Left colon (tissue), 2 donors: ENCODE measurements around the gene TYMP. TPM values are rescaled to one million over a fixed set of nuclear protein-coding genes. Genes with fewer than 3 reads are reported as not detected.
A peak's percentile ranks its signal among the peaks of the same experiment; 100 is the strongest.

Experiments
- ATAC-seq: fragments of 200-7000 bp; cut with Tn5 transposase; one replicate; pipeline ENCODE4 v1.9.1; 2020; ENCODE audit warnings: mild to moderate bottlenecking, moderate library complexity
- DNase-seq, 2 donors: peaks; one replicate each; pipeline ENCODE4 v3.0.0-alpha.2; 2020
- intact Hi-C, 2 donors: fragments of 100-400 bp; cut with DNase I in 1 of 2; cut with micrococcal nuclease in 1 of 2; formaldehyde crosslinking; loops; one replicate each; pipeline versions ENCODE4 v1.11.2 to v1.14.0; 2022; cut with DNase I, micrococcal nuclease
- long read RNA-seq: library from polyadenylated mRNA; unstranded; transcript quantifications from one replicate; pipeline ENCODE4 v2.0.0, GENCODE V29; 2021
- total RNA-seq, 2 donors: library from RNA; stranded (reverse); fragmentation: NEBNext Ultra II Directional; extraction: Animal tissue kit (Norgen Biotek cat#: 25700); gene quantifications; one replicate each; pipeline ENCODE4 v1.2.1, GENCODE V29; 2021
- donor health status: DM: no; HTN: no; CAD: no.
- donor health status: DM: yes; HTN: yes; CAD: no.

TYMP gene, protein sequence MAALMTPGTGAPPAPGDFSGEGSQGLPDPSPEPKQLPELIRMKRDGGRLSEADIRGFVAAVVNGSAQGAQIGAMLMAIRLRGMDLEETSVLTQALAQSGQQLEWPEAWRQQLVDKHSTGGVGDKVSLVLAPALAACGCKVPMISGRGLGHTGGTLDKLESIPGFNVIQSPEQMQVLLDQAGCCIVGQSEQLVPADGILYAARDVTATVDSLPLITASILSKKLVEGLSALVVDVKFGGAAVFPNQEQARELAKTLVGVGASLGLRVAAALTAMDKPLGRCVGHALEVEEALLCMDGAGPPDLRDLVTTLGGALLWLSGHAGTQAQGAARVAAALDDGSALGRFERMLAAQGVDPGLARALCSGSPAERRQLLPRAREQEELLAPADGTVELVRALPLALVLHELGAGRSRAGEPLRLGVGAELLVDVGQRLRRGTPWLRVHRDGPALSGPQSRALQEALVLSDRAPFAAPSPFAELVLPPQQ
- 10 to 100 TPM; 32.0 to 33.0 TPM for total RNA-seq
- long read RNA-seq, transcript TYMP-201 (10 exons, 1,630 nt): major isoform, 83 of 154 reads
- long read RNA-seq, transcript TYMP-202 (10 exons, 1,614 nt): minor isoform, 9 of 154 reads
- long read RNA-seq, transcript TYMP-208 (9 exons, 1,751 nt): minor isoform, 21 of 154 reads
- long read RNA-seq, partial matches to known transcripts: 18 of 154 reads
- long read RNA-seq, other reads (novel, unspliced or antisense): 21 of 154 reads

DNA sequence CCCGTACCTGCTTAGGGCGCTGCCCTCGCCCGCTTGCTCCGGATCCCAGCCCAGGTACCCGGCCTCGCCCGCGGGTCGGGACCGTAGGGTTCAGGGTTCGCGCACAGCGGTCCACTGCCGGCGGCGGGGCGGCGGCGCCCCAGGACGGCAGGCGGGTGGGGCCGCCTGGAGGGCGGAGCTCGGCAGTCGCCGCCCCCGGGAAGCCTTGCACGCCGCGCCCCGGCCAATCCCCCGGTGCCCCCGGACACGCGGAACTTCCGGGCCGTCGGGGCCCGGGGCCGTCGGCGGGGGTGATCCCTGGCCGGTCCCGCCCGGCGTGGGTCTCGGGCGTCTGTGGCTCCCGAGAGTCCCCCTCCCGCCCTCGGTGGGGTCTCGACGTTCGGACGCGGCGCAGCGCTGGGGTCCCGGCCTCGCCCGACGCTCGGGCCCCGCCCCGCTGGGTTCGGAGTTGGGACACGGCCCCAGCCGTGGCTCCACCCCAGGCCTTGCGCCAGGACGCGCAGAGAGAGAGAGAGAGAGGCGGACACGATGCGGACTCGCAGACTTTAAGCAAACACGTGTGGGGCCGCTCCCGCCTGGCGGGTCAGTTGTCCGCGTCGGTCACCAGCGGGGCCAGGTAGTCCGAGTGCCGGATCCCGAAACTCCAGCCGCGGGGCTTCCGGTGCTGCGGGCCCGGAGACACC is at the start of gene TYMP:
TSS of gene TYMP (minus strand) at position 116 of the 683 bp plus-strand sequence. CDS start 303 bp downstream, outside the sequence.
- DNase-seq (peak; percentile 87 to 88), ATAC-seq (peak; percentile 55)
- intact Hi-C loops: no loop called here

DNA sequence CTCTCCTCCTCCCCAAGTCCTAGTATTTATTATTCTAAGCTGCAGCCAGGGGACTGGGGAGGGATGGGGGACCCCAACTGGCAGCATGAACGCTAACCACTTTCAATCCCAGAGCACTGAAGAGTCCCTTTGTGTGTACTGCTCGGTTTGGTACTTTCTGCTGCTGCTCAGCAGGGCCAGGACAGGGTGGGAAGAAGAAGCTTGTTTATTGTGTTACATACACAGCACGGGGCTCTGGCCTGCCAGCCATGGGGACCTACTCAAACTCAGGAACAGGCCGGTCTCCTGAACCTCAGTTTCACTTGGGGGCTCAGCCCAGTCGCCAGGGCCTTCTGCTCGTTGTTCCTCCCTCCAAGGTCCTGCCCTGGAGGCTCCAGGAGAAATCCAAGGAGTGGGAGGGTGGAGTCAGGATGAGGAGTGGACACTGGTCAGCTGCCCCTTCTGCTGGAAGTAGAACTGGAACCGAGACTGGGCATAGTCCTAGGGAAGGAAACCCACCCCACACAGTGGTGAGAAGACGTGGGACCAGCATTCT is 49.0 kb upstream of the TYMP start:
- ATAC-seq (no peak), DNase-seq (no peak)
- intact Hi-C loops: no loop called here

DNA sequence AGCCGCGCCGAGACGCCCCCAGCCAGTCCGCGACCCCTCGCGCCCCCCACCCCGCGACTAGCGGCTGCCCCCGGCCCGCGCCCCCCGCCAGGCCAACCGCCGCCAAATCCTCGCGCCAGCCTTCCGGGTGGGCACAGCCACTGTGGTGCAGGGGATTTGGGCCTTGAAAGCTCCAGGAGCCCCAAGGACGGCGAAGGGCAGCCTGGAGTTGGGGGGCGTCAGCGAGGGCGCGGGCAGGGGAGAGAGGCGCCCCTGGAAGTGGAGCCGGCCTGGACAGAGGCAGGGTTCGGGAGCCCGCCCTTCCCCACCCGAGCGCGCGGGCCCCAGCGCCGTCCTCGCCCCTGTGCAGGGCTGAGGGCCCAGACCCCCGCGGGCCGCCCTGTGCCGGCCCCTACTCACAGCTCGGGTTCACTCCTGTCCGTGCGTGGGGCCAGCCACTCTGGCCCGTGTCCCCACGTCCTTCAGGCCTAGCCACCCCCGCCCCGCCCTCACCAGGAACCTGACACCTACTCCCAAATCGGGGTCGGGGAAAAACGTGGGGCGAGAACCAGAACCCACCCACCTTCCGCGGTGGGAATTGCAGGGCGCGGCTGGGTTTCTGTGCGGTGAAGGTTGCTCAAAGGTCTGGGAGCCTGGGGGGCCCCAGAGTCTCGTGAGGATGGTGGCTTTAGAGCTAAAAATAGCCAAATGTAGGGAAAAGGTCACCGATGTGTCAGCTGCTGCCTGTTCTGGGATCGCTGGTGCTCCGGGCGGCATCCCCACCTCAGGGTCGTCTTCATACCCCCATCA is 48.4 kb upstream of the TYMP start, which contains the start of gene CPT1B:
TSS of gene CPT1B (minus strand) at position 441 of the 789 bp plus-strand sequence. CDS start 512 bp downstream, outside the sequence.
- no peak for ATAC-seq
- no peak for DNase-seq
- intact Hi-C loops: no loop called here

- intact Hi-C loops: no loop called here
- DNase-seq: no peak
- no peak for ATAC-seq
Measured at GRCh38 chr22:50577697-50577986, 47.8 kb upstream of the TYMP start.

DNA sequence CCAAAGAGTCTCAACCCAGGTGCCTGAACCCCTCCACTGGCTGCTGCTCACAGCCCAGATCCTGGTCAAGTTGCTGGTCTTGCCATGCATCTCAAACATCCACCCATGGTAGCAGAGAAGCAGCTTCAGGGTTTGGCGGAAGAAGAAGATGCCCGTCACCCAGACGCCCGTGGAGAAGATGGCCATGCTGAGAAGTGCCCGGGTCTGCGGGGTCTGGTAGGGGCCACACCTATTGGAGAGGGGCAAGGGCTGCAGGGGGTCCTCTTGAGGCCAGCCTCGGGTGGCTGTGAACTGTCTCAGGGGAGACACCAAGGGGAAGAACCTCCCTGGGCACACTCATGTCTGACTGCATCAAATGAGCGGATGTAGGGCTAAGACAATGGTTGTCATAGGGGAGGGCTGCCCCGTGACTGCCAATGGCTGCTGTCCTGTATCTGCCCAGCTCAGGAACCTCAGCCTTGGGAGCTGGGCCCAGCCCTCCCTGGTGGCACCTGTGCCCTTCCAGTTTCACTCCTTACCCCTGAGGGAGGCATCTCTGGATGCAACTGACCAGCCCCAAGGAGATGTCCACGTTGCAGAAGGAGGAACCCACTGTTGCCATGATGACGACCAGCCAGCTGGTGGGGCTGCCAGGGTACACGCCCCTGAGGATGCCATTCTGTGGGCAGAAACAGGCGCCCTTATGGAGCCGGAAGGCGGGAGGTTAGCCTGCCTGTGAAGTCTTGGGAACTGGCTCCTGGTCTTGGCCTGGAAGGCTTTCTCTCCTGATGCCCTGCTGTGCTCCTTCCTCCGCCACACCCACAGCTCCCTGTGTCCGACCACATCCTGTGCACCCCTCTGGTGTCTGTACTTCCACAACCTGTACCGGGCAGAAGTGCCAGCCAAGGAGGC is 47.2 kb upstream of the TYMP start:
- DNase-seq (no peak), ATAC-seq (no peak)
- intact Hi-C loops: no loop called here

DNA sequence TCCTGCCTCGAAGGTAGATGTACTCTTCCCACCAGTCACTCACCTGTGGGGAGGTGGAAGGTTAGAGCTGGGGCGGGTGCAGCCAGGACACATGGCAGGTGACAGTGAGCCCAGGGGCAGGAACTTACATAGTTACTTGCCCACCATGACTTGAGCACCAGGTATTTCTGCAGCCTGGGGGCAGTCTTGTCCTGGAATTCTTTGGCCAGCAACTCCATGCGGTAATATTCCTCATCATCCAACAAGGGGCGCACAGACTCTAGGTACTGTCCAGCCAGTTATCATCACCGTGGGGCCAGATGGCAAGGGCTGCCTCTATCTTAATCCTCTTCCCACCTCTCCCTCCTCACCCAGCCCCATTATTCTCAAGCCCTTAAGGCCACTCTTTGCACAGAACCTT is 46.3 kb upstream of the TYMP start:
- ATAC-seq (peak; percentile 48), DNase-seq (no peak)
- intact Hi-C loops: no loop called here

GRCh38 chr22:50575426-50575941 is 45.7 kb upstream of the TYMP start:
- intact Hi-C loops: no loop called here
- ATAC-seq: no peak

DNA sequence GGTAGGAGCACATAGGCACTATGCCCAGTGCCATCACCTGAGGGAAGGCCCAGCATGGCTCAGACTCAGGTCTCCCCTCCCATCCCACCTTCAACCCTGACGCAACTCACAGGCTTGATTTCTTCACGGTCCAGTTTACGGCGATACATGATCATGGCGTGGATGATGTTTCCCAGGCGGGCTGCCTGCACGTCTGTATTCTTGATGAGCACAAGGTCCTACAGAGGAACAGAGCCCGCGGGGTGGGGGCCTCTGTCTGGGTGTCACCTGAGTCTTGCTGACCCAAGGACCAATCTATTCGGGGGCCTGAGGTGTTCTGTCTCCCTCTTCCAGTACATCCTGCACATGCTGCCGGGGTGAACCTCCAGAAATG is 44.6 kb upstream of the TYMP start:
- intact Hi-C loops: no loop called here
- ATAC-seq: no peak
- DNase-seq: no peak

More at GRCh38 chr22:50575426-50575941, 45.7 kb upstream of the TYMP start:
- no peak for DNase-seq

DNA sequence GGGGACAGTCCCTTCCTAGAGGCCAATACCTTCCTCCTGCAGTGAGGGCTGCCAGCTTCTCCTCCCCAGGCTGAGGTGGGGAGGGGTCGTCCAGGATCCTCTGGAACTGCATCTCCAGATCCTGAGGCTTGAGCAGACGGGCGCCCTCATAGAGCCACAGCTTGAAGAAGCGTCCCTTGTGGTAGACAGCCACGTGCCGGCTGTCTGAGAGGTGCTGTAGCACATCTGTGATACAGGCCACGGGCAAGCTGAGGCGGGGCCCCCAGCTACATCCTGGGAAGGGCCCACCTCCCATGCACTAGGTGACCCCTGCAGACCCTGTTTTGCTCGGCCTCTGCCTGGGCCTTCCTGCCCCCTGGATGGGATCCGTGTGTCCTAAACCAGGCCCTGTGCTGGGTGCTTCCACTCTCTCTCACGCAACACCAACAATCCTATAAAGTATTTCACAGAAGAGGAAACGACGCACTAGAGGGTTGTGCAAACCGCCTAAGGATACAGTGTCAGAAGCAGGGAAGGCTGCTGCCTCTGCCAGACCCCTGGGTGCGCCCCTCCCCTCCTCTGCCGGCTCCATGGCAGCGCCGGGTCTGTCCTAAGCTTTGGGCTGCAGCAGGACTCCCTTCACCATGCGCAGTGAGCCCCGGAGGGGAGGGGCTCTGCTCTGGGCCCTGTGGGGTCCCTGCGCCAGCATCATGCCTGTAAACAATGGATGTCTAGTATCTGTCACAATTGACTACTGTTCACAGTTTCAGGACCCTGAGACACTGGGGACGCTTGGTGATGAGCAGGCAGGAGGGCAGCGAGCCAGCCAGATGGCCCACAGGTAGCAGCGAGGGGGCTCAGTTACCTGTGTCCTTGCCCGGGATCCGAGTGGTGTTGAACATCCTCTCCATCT is 43.9 kb upstream of the TYMP start:
- DNase-seq: no peak
- ATAC-seq: no peak
- intact Hi-C loops: no loop called here

GRCh38 chr22:50572965-50573364 is 43.2 kb upstream of the TYMP start:
- intact Hi-C loops: no loop called here
- DNase-seq: no peak
- ATAC-seq: no peak

DNA sequence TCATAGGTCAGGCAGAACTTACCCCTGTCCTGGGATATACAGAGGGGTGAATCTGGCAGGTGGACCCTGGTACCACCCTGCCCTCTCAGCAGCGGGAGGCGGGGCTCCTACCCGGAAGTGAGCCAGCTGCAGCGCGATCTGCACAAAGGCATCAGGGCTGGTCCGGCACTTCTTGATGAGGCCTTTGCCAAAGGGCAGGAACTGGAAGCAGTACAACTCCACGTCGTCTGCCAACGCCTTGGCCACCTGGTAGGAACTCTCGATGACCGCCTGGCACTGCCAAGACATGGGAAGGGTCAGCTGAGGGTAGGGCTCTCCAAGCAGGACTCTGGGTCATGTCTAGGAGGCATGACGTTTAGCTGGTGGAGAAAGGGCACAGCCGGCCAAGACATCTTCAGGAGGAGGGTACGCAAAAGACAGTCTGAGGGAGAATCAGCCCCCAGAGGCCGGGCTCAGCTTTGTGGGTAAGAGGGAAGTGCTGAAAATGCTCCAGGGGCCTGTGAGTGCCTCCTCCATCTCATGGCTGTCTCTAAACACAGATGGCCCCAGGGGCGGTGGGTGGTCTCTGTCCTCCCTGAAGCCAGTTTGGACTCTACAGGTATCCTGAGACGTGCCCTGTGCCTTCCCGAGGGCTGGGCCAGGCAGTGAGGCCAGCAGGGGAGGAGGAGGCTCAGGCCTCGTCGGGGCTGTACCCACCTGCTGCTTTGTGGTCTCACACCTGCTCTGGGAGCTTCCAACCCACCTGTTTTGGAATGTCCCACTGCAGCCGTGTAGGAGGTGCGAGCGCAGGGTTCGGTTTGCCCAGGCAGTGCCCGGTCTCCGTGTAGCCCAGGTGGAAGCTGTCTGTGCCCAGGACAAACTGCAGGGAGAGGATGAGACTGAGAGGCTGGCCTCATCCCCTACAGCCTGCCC is 41.7 kb upstream of the TYMP start:
- intact Hi-C loops: no loop called here
- DNase-seq: no peak
- peak; percentile 34 for ATAC-seq

DNA sequence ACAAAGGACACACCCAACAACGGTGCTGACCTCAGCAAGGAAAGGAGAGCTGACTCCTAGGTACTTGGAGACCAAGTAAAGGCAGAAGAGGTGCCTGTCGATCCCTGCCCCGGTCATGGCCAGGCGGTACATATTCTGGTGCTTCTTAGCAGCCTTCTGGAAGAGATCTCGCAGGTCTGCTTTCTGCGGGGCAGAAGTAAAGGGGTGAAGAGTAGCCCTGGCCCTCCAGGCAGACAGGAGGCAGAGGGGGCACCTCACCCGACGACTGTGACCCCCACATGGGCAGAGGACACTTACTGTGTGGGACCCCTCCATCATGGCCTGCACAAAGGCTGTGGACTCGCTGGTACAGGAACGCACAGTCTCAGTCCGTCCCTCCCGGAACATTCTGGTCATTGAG is 41.0 kb upstream of the TYMP start:
- intact Hi-C loops: no loop called here
- DNase-seq (no peak), ATAC-seq (no peak)

- DNase-seq (no peak), ATAC-seq (no peak)
- intact Hi-C loops: no loop called here
Measured at GRCh38 chr22:50569896-50570535, 40.2 kb upstream of the TYMP start.

GRCh38 chr22:50569041-50569459 is 39.2 kb upstream of the TYMP start:
- DNase-seq: peak in 1 of 2 donors; percentile 57
- intact Hi-C loops: no loop called here
- peak; percentile 44 for ATAC-seq

- intact Hi-C loops: no loop called here
- ATAC-seq (peak; percentile 55), DNase-seq (no peak)
Measured at GRCh38 chr22:50568626-50569025, 38.8 kb upstream of the TYMP start.
